H1 (cell line): ENCODE results near the gene MEGF11. TPM values are rescaled to one million over a fixed set of nuclear protein-coding genes. Genes with fewer than 3 reads are reported as not detected.
A peak's percentile ranks its signal among the peaks of the same experiment; 100 is the strongest.

Experiments used
- ASH2L ChIP-seq: fragments of 200-600, 300-600 bp; sonication (generic); IDR thresholded peaks from one replicate; pipeline ENCODE4 v1.7.1; 2017; ENCODE audit warnings: low read length
- CHD7 ChIP-seq: fragments of 300-600 bp; sonication (generic); IDR thresholded peaks from 2 replicates; pipeline ENCODE4 v1.7.1; 2012; ENCODE audit warnings: low read length, moderate library complexity, mild to moderate bottlenecking, inconsistent platforms; ENCODE audit not compliant: insufficient replicate concordance
- E2F6 ChIP-seq: IDR thresholded peaks from 2 replicates; pipeline ENCODE4 v1.6.1; 2012; ENCODE audit warnings: inconsistent platforms
- GTF2F1 ChIP-seq: IDR thresholded peaks from 2 replicates; pipeline ENCODE4 v1.6.1; 2012; ENCODE audit warnings: low read depth, low read length, improper control_type of control experiment, borderline replicate concordance
- KDM4A ChIP-seq: IDR thresholded peaks from one replicate; pipeline ENCODE4 v1.7.1; 2012; ENCODE audit warnings: low read depth, mild to moderate bottlenecking, moderate library complexity, low read length, inconsistent platforms; ENCODE audit not compliant: severe bottlenecking
- RNF2 ChIP-seq: fragments of 200-900, 300-1000 bp; sonication (generic); IDR thresholded peaks from 2 replicates; pipeline ENCODE4 v1.7.1; 2016; ENCODE audit warnings: borderline replicate concordance, low read depth, mild to moderate bottlenecking, antibody characterized with exemption, low read length; ENCODE audit not compliant: poor library complexity, severe bottlenecking; ENCODE audit errors: missing control alignments
- SUZ12 ChIP-seq: fragments of 200-600 bp; sonication (generic); IDR thresholded peaks from 2 replicates; pipeline ENCODE4 v1.6.1; 2012; ENCODE audit warnings: mild to moderate bottlenecking, inconsistent platforms, low read length, moderate library complexity, mixed read lengths
- TCF12 ChIP-seq: IDR thresholded peaks from 2 replicates; pipeline ENCODE4 v1.6.1; 2011; ENCODE audit warnings: low read depth, mild to moderate bottlenecking, low read length
- TEAD4 ChIP-seq: IDR thresholded peaks from 2 replicates; pipeline ENCODE4 v1.6.1; 2012; ENCODE audit warnings: low read depth, low read length, inconsistent platforms, mixed read lengths
- polyA plus RNA-seq, 7 experiments: library from polyadenylated mRNA; depleted of rRNA in 3 of 7; stranded (reverse) in 5 of 7; unstranded in 2 of 7; fragments of >200 nt in 5 of 7; fragments of 200-250 nt in 2 of 7; gene quantifications; 1 replicate in 5 of 7; 2 replicates in 1 of 7; 4 replicates in 1 of 7; pipeline versions ENCODE4 v1.2.1 to v1.2.3, GENCODE V29; 2011 to 2013; ENCODE audit warnings: missing spikeins in 2 of 7, mixed read lengths in 2 of 7
- total RNA-seq: library from RNA; stranded (reverse); fragmentation: NEBNext Ultra II Directional; extraction: Animal tissue kit (Norgen Biotek cat#: 25700); gene quantifications from 2 replicates; pipeline ENCODE4 v1.2.1, GENCODE V29; 2021

Gene MEGF11
- total and polyA plus RNA-seq, 2 of the 8 experiments (the other 6 are each of a cell fraction or from before 2014, with no cell fraction given) = 4.4 to 4.8 TPM

- TF ChIP-seq E2F6 (peak; percentile 77), TEAD4 (no peak), ASH2L (no peak), KDM4A (no peak), GTF2F1 (no peak), CHD7 (no peak), RNF2 (no peak), SUZ12 (no peak), TCF12 (0 out of 2 replicates have a peak, but pooled peaks have one; percentile 4)
Measured at GRCh38 chr15:66023311-66023972, 230.1 kb downstream of the MEGF11 start (continued).
